GM19240 (cell line): ENCODE measurements around the gene ARID3A.

Experiments used
- DNase-seq: peaks from one replicate; pipeline ENCODE4 v3.0.0; 2011; ENCODE audit warnings: low spot score; ENCODE audit not compliant: insufficient read length

ARID3A gene

DNA sequence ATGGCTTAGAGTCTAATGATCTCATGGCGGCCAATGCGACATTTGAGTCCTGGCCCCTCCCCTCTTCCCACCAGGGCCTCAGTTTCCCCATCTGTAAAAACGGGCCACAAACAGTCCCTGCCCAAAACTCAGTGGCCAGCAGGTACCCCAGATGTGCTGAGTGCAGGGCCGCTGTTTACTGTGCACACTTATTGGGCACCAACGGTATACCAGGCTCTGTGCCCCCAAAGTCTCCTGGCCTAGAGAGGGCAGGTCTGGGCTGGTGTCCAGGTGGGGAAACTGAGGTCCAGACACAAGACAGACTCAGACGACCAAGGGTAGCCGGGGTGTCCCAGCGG lies 34.7 kb downstream of the ARID3A start:
- DNase-seq = no peak

GRCh38 chr19:961866-962620 lies 36.2 kb downstream of the ARID3A start:
- DNase-seq = no peak

DNA sequence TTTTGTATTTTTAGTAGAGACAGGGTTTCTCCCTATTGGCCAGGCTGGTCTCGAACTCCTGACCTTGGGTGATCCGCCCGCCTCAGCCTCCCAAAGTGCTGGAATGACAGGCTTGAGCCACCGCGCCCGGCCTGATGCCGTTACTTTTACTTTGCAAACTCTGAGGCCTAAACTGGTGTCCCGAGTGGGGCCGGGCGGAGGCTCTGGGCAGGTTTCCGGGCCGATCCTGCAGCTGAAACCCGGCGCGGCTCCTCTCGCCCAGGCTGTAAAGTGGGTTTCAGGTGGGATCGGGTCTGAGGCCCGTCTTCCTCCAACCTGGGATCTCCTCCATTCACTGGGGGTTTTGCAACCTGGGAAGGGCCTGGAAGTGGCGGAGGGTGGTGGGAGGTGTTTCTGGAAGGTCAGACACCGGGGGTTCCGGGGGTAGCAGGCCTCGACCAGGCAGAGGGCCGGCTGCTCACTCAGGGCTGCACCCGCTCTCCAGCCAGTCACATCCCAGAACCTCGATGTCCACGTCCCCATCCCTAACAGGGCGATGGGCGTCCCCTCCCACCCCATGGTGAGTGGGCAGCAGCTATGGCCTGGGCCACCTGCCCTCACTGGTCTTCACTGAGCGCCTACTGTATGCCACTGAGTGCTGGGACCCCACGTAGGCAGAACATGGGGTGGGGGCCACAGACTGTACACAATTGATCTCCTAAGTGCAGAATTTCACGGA lies 37.0 kb downstream of the ARID3A start:
- DNase-seq = no peak

- no peak for DNase-seq
Measured at GRCh38 chr19:963486-963951, 37.7 kb downstream of the ARID3A start.

- no peak for DNase-seq
Measured at GRCh38 chr19:964116-964520, 38.3 kb downstream of the ARID3A start.

DNA sequence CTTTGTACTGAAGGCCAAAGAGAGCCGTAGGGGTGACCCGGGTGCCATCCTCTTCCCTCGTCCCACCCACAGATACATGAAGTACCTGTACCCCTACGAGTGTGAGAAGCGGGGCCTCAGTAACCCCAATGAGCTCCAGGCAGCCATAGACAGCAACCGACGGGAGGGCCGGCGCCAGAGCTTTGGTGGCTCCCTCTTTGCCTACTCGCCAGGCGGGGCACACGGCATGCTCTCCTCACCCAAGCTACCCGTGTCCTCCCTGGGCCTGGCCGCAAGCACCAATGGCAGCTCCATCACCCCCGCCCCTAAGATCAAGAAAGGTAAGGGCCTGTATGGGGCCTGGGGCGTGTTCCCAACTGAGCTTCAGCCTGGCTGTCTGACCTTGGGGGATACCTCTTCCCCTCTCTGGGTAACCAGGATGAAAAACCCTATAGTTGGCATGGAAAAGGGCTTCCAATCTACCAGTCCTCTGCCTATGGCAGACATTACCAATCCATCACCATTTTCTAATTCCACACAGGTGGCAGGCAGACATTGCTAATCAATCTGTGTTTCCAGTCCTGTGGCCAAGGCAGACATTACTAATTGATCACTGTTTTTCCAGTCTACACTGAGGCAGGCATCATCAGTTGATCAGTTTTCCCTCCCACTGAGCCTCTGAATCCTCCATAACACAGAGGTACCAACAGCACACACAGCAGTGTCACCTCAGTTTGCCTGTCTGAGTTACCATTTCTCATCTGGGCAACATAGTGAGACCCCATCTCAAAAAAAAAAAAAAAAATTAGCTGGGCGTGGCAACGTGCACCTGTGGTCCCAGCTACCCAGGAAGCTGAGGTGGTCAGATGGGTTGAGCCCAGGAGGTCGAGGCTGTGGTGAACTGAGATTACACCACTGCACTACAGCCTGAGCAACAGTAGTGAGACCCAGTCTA lies 39.2 kb downstream of the ARID3A start:
- DNase-seq = no peak

DNA sequence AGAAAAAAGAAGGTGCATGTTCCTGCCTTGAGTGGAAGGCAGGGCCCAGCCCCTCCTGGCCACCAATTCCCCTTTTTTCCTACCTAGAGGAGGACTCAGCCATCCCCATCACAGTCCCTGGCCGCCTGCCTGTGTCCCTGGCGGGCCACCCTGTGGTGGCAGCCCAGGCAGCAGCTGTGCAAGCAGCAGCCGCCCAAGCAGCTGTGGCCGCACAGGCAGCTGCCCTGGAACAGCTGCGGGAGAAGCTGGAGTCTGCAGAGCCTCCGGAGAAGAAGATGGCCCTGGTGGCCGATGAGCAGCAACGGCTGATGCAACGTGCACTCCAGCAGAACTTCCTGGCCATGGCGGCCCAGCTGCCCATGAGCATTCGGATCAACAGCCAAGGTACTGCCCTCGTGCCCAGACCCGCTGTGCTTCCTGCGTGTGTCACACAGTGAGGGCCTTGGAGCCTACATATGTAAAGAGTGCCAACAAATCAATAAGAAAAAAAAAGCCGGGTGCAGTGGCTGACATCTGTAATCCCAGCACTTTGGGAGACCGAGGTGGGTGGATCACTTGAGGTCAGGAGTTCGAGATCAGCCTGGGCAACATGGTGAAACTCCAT lies 40.8 kb downstream of the ARID3A start:
- DNase-seq = no peak

DNA sequence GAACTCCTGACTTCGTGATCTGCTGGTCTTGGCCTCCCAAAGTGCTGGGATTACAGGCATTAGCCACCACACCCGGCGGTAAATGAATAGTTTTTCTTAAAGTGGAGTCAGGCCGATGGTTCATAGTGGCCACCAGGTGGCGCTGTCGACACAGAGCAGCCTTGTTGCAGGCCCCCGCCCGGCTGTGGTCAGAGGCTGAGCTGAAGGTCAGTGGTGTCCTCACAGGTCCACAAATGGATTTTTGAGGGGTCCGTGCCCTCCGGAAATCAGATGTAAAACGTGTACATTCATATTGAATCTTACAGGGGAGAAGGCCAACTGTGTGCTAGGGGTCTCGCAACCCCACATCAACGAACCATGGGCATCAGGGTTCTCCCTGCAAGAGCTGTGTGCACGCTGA lies 44.9 kb downstream of the ARID3A start:
- DNase-seq = no peak

DNA sequence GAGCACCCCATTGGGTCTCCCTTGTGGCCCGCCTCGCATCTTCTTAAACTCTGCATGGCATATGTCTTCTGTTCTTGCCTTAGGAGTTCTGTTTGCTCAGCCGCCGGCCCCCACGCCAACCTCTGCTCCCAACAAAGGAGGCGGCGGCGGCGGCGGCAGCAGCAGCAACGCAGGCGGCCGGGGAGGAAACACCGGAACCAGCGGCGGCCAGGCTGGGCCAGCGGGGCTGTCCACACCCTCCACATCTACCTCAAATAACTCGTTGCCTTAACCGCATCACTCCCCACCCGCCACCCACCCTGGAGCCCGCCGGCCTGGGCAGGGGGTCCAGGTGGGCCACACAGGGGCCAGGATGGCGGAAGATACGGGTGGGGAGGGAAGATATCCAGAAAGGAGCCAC lies 46.0 kb downstream of the ARID3A start:
- no peak for DNase-seq

GRCh38 chr19:972281-972680 lies 46.4 kb downstream of the ARID3A start:
- DNase-seq = no peak

GRCh38 chr19:973726-974563 lies 48.1 kb downstream of the ARID3A start:
- no peak for DNase-seq

GRCh38 chr19:974564-975257 lies 48.9 kb downstream of the ARID3A start:
- no peak for DNase-seq

DNA sequence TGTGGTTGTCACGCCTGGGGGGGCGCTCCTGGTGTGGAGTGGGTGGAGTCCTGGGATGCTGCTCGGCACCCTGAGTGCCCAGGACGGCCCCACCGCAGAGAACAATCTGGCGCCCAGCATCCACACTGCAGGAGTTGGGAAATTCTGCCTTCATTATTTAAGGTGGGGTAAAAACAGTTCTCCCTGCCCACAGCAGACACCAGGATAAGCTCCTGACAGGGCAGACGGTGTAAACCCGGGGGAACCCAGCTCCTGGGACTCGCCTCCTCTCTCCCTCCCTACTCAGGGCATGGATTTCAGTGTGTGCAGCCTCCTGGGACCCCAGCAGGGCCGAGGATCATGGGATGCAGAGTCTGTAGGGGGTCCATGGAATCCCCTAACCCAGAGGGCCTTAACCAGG lies 50.6 kb downstream of the ARID3A start:
- DNase-seq = no peak

GRCh38 chr19:977058-977464 lies 51.2 kb downstream of the ARID3A start:
- no peak for DNase-seq

- DNase-seq = no peak
Measured at GRCh38 chr19:979318-979741, 53.5 kb downstream of the ARID3A start.

GRCh38 chr19:980133-980998 lies 54.5 kb downstream of the ARID3A start:
- no peak for DNase-seq

- DNase-seq = peak; percentile 96
Measured at GRCh38 chr19:982567-983170, 56.8 kb downstream of the ARID3A start.

GRCh38 chr19:984165-984967 lies 58.5 kb downstream of the ARID3A start, which contains the start of gene WDR18:
WDR18 (plus strand) TSS chr19:984345; CDS start chr19:984354, 9 bp downstream.
- DNase-seq = peak; percentile 100
